ENCODE data around the gene DAAM2.

- TF ChIP-seq CTCF (IDR thresholded peaks at IDR 0.05; ENCODE audit: control extremely low read depth in 1 of 3, insufficient read depth in 1 of 3, low read depth in 1 of 3, low read length in 3 of 3) (no peak), RNF2 (IDR thresholded peaks at IDR 0.05; ENCODE audit: borderline replicate concordance, low read depth, low read length, missing control alignments, poor library complexity, severe bottlenecking) (no peak), MAX (IDR thresholded peaks at IDR 0.05) (no peak), ZNF274 (IDR thresholded peaks at IDR 0.05; ENCODE audit: borderline replicate concordance, extremely low read depth, low read length) (no peak), KDM5A (IDR thresholded peaks at IDR 0.05; ENCODE audit: low read length) (no peak)
Observed at GRCh38 chr6:39918831-39919230, 126.7 kb downstream of the DAAM2 start.
